HG03139 (cell line): ENCODE measurements around the gene VNN1.
"Not testable (repeated sequence)": the region's sequence is repeated elsewhere in the genome, so short reads cannot be mapped to it uniquely, and the experiment has no call there.

Experiments
- ATAC-seq: cut with Tn5 transposase; IDR thresholded peaks from one replicate; pipeline ENCODE4 v1.9.1; 2021; ENCODE audit not compliant: unreplicated experiment

VNN1 gene

GRCh38 chr6:132725471-132725870 lies 11.6 kb upstream of the VNN1 start:
- ATAC-seq = no peak

GRCh38 chr6:132719736-132720448 lies 6.0 kb upstream of the VNN1 start:
- no peak for ATAC-seq

- ATAC-seq = no peak
Observed at GRCh38 chr6:132715881-132716637, 2.2 kb upstream of the VNN1 start.

GRCh38 chr6:132715204-132715603 lies 1.3 kb upstream of the VNN1 start:
- no peak for ATAC-seq

GRCh38 chr6:132714160-132714559 lies 305 bp upstream of the VNN1 start:
- ATAC-seq = no peak

- no peak for ATAC-seq
Observed at GRCh38 chr6:132712366-132712765, 1.5 kb downstream of the VNN1 start.

- ATAC-seq = no peak
Observed at GRCh38 chr6:132708771-132709170, 5.1 kb downstream of the VNN1 start.

GRCh38 chr6:132708002-132708401 lies 5.9 kb downstream of the VNN1 start:
- ATAC-seq = no peak

GRCh38 chr6:132706756-132707155 lies 7.1 kb downstream of the VNN1 start:
- not testable (repeated sequence) for ATAC-seq

GRCh38 chr6:132703936-132704335 lies 9.9 kb downstream of the VNN1 start:
- no peak for ATAC-seq

GRCh38 chr6:132698608-132699007 lies 15.2 kb downstream of the VNN1 start:
- no peak for ATAC-seq

GRCh38 chr6:132695773-132696172 lies 18.1 kb downstream of the VNN1 start:
- ATAC-seq = no peak

GRCh38 chr6:132693478-132693877 lies 20.4 kb downstream of the VNN1 start:
- no peak for ATAC-seq

- ATAC-seq = no peak
Observed at GRCh38 chr6:132690678-132691077, 23.2 kb downstream of the VNN1 start.

- ATAC-seq = no peak
Observed at GRCh38 chr6:132687306-132687705, 26.5 kb downstream of the VNN1 start.

GRCh38 chr6:132686531-132686930 lies 27.3 kb downstream of the VNN1 start:
- no peak for ATAC-seq

- no peak for ATAC-seq
Observed at GRCh38 chr6:132685009-132685408, 28.8 kb downstream of the VNN1 start.

- ATAC-seq = no peak
Observed at GRCh38 chr6:132684272-132684671, 29.6 kb downstream of the VNN1 start.

- ATAC-seq = no peak
Observed at GRCh38 chr6:132683543-132683942, 30.3 kb downstream of the VNN1 start.

- ATAC-seq = not testable (repeated sequence)
Observed at GRCh38 chr6:132679094-132679493, 34.8 kb downstream of the VNN1 start.

GRCh38 chr6:132675749-132676148 lies 38.1 kb downstream of the VNN1 start:
- ATAC-seq = no peak

- no peak for ATAC-seq
Observed at GRCh38 chr6:132675002-132675401, 38.9 kb downstream of the VNN1 start.
